ENCODE results near the gene POLR2L. TPM values are rescaled to one million over a fixed set of nuclear protein-coding genes. Genes with fewer than 3 reads are reported as not detected.

The POLR2L gene
- polyA plus RNA-seq, 1 of the 3 experiments (the other 2 are of a cell fraction): 540 TPM

DNA sequence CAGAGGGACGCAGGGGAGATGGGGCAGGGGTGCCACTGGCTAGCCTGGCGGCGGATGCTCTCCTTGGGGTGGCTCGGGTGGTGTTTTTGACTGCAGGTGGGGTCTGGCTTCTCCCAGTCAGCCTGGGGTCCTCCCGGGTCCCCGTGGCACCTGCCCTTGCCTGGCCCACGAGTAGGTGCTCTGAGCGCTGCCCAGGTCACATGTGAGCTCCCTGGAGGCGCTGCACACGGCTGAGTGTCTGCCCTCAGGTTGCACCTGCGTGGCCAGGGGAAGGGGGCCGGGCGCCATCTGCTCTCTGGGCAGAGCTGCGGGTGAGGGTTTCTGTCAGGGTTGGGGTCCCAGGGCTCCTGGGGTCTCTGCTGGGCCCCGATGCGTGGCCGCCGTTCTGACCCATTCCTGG, 5.5 kb upstream of the POLR2L start:
- ChIA-PET POLR2A (interaction anchor here (0.8 to 1.5 kb wide), 2 partner anchors 12 to 204 kb away, joined by 3 read pairs; no protein-coding TSS in a partner anchor), CTCF (interaction anchor here (0.8 to 7.5 kb wide), 29 partner anchors 9 to 242 kb away, joined by 3 to 70 read pairs (median 5); partner anchors contain the start of gene MUC6)
- H3K27me3 ChIP-seq (ENCODE audit: insufficient read depth): no peaks in the 10 kb centered on the region
- no peaks in the 10 kb centered on the region for H3K9me2 ChIP-seq
- peaks cover 22% of the 10 kb centered on the region for H3F3A ChIP-seq (replicated peaks; ENCODE audit: insufficient read depth)
- peaks cover 32 to 44% of the 10 kb centered on the region in 2 experiments; a peak in 3 of 4 replicates for H3K4me1 ChIP-seq (ENCODE audit: control insufficient read depth in 1 of 2, insufficient read depth in 2 of 2, low read depth in 1 of 2, low read length in 1 of 2)
- H3K27ac ChIP-seq (ENCODE audit: low read depth in 2 of 2, low read length in 1 of 2): no peak overlapping the region
- WGBS (ENCODE audit: low lambda C conversion rate): 100% methylated on average over 1 of the region's 18 CpGs
- no peaks in the 10 kb centered on the region for H3K36me3 ChIP-seq (replicated peaks in 1 of 2; ENCODE audit: control insufficient read depth in 1 of 2, insufficient read depth in 2 of 2, low read length in 1 of 2)
- no peak overlapping the region for H3K9ac ChIP-seq
- H3K4me2 ChIP-seq: peak overlapping the region; percentile 86; the same call in 1 of the 2 replicates
- no peak overlapping the region for H2AFZ ChIP-seq (ENCODE audit: low read depth)
- peaks cover 41% of the 10 kb centered on the region for H4K20me1 ChIP-seq (ENCODE audit: insufficient read depth)
- peaks cover 63% of the 10 kb centered on the region for H3K79me2 ChIP-seq (ENCODE audit: insufficient read depth)
- H3K9me3 ChIP-seq: no peaks in the 10 kb centered on the region
- no peak for DNase-seq
- TF ChIP-seq GATA2 (CRISPR knock-in tag; IDR thresholded peaks at IDR 0.05) (no peak), NFIC (IDR thresholded peaks at IDR 0.05; ENCODE audit: borderline replicate concordance) (no peak), ZBTB33 (IDR thresholded peaks at IDR 0.05; ENCODE audit: borderline replicate concordance, low read depth) (no peak), GABPA (IDR thresholded peaks at IDR 0.05; ENCODE audit: low read depth) (no peak), TCF12 (IDR thresholded peaks at IDR 0.05) (no peak), RCOR1 (IDR thresholded peaks at IDR 0.05; ENCODE audit: low read length) (no peak), TEAD4 (IDR thresholded peaks at IDR 0.05; ENCODE audit: borderline replicate concordance, insufficient read depth) (no peak), EZH2phosphoT487 (IDR thresholded peaks at IDR 0.05; ENCODE audit: borderline replicate concordance, low read depth) (no peak), CHD2 (IDR thresholded peaks at IDR 0.05; ENCODE audit: low read length, partially characterized antibody) (no peak), RXRA (IDR thresholded peaks at IDR 0.05; ENCODE audit: borderline replicate concordance, low read depth) (no peak), ELF1 (IDR thresholded peaks at IDR 0.05) (no peak), FOXJ3 (CRISPR knock-in tag; IDR thresholded peaks at IDR 0.05) (no peak), REST (IDR thresholded peaks at IDR 0.05; ENCODE audit: low read depth, low read length) (no peak), JUND (IDR thresholded peaks at IDR 0.05) (no peak), SIN3A (IDR thresholded peaks at IDR 0.05; ENCODE audit: borderline replicate concordance, low read depth, low read length) (no peak), USF2 (IDR thresholded peaks at IDR 0.05; ENCODE audit: borderline replicate concordance, low read depth, low read length) (no peak), SMC3 (IDR thresholded peaks at IDR 0.05; ENCODE audit: low read depth, low read length) (no peak), RAD21 (IDR thresholded peaks at IDR 0.05; ENCODE audit: low read length) (no peak)
- TF ChIP-seq, protein P1, sequence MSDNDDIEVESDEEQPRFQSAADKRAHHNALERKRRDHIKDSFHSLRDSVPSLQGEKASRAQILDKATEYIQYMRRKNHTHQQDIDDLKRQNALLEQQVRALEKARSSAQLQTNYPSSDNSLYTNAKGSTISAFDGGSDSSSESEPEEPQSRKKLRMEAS (IDR thresholded peaks at IDR 0.05; ENCODE audit: low read depth): no peak
- TF ChIP-seq, protein P2, sequence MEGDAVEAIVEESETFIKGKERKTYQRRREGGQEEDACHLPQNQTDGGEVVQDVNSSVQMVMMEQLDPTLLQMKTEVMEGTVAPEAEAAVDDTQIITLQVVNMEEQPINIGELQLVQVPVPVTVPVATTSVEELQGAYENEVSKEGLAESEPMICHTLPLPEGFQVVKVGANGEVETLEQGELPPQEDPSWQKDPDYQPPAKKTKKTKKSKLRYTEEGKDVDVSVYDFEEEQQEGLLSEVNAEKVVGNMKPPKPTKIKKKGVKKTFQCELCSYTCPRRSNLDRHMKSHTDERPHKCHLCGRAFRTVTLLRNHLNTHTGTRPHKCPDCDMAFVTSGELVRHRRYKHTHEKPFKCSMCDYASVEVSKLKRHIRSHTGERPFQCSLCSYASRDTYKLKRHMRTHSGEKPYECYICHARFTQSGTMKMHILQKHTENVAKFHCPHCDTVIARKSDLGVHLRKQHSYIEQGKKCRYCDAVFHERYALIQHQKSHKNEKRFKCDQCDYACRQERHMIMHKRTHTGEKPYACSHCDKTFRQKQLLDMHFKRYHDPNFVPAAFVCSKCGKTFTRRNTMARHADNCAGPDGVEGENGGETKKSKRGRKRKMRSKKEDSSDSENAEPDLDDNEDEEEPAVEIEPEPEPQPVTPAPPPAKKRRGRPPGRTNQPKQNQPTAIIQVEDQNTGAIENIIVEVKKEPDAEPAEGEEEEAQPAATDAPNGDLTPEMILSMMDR (IDR thresholded peaks at IDR 0.05): no peak
- H3K4me3 ChIP-seq (ENCODE audit: low read depth in 2 of 2, low read length in 1 of 2): no peak overlapping the region; a peak in 1 of 4 replicates

Measured in SK-N-SH (cell line).